ENCODE data around the gene CAMTA1.

CAMTA1 gene

GRCh38 chr1:7639435-7640131, 854.3 kb downstream of the CAMTA1 start:
- no peak for DNase-seq

GRCh38 chr1:7640350-7640749, 855.1 kb downstream of the CAMTA1 start:
- no peak for DNase-seq

GRCh38 chr1:7640920-7641585, 855.8 kb downstream of the CAMTA1 start:
- DNase-seq: no peak

GRCh38 chr1:7641587-7642417, 856.5 kb downstream of the CAMTA1 start:
- DNase-seq: no peak

- no peak for DNase-seq
Measured at GRCh38 chr1:7642418-7642704, 857.1 kb downstream of the CAMTA1 start.

GRCh38 chr1:7642781-7643529, 857.7 kb downstream of the CAMTA1 start:
- DNase-seq: no peak

GRCh38 chr1:7643530-7643929, 858.3 kb downstream of the CAMTA1 start:
- DNase-seq: no peak

- no peak for DNase-seq
Measured at GRCh38 chr1:7644086-7644485, 858.8 kb downstream of the CAMTA1 start.

GRCh38 chr1:7644961-7645750, 859.9 kb downstream of the CAMTA1 start:
- DNase-seq: peak; percentile 70

- no peak for DNase-seq
Measured at GRCh38 chr1:7645751-7646048, 860.4 kb downstream of the CAMTA1 start.

- DNase-seq: no peak
Measured at GRCh38 chr1:7646164-7646563, 860.9 kb downstream of the CAMTA1 start.

GRCh38 chr1:7646981-7647901, 862.0 kb downstream of the CAMTA1 start:
- DNase-seq: no peak

- DNase-seq: no peak
Measured at GRCh38 chr1:7648761-7649384, 863.6 kb downstream of the CAMTA1 start.

- no peak for DNase-seq
Measured at GRCh38 chr1:7650801-7651200, 865.5 kb downstream of the CAMTA1 start.

GRCh38 chr1:7651203-7651602, 865.9 kb downstream of the CAMTA1 start:
- no peak for DNase-seq

- DNase-seq: no peak
Measured at GRCh38 chr1:7652061-7652460, 866.8 kb downstream of the CAMTA1 start.

- no peak for DNase-seq
Measured at GRCh38 chr1:7652515-7653098, 867.4 kb downstream of the CAMTA1 start.

GRCh38 chr1:7654725-7655124, 869.5 kb downstream of the CAMTA1 start:
- DNase-seq: no peak

- no peak for DNase-seq
Measured at GRCh38 chr1:7655354-7655753, 870.1 kb downstream of the CAMTA1 start.

- no peak for DNase-seq
Measured at GRCh38 chr1:7656557-7657215, 871.4 kb downstream of the CAMTA1 start.
